Right lobe of liver (tissue), 6 donors: ENCODE results near the gene HOXB4. TPM values are rescaled to one million over a fixed set of nuclear protein-coding genes. Genes with fewer than 3 reads are reported as not detected.
A peak's percentile ranks its signal among the peaks of the same experiment; 100 is the strongest.

ENCODE experiments used
- ATAC-seq, 4 donors: fragments of 200-7000 bp; cut with Tn5 transposase; one replicate each; pipeline ENCODE4 v1.9.1; 2020; ENCODE audit warnings: mild to moderate bottlenecking in 4 of 4, moderate library complexity in 4 of 4
- DNase-seq, 3 donors: peaks; one replicate each; pipeline ENCODE4 v3.0.0-alpha.2; 2020
- H3K27ac ChIP-seq, 3 donors: fragments of 200-600 bp; one replicate each; pipeline ENCODE4 v1.8.0; 2022
- H3K27me3 ChIP-seq, 2 donors: fragments of 200-600 bp; one replicate each; pipeline ENCODE4 v1.8.0; 2022
- H3K36me3 ChIP-seq, 4 donors: fragments of 200-600 bp; sonication (generic) in 1 of 4; one replicate each; pipeline versions ENCODE4 v1.5.1 to v1.8.0; 2017 to 2022; ENCODE audit warnings: control low read depth in 1 of 4
- H3K4me1 ChIP-seq, 4 donors: fragments of 200-600 bp; sonication (generic) in 1 of 4; one replicate each; pipeline versions ENCODE4 v1.5.1 to v1.8.0; 2017 to 2022; ENCODE audit warnings: control low read depth in 1 of 4
- H3K4me3 ChIP-seq, 3 donors: fragments of 200-600 bp; one replicate each; pipeline ENCODE4 v1.8.0; 2022
- H3K9me3 ChIP-seq, 4 donors: fragments of 200-600 bp; sonication (generic) in 1 of 4; one replicate each; pipeline versions ENCODE4 v1.5.1 to v1.8.0; 2017 to 2022; ENCODE audit warnings: control low read depth in 1 of 4
- CTCF ChIP-seq, 4 donors: fragments of 200-600 bp in 3 of 4; fragments of 450-650 bp in 1 of 4; IDR thresholded peaks; one replicate each; pipeline versions ENCODE4 v1.5.1 to v1.8.0; 2016 to 2022; ENCODE audit warnings: antibody characterized with exemption in 4 of 4, mild to moderate bottlenecking in 2 of 4
- POLR2A ChIP-seq: fragments of 450-650 bp; IDR thresholded peaks from one replicate; pipeline ENCODE4 v1.6.1; 2017; ENCODE audit warnings: antibody characterized with exemption, mild to moderate bottlenecking
- WGBS: methylation state at CpG from one replicate; pipeline ENCODE4 v1.1.6; 2018; ENCODE audit warnings: low coverage, low lambda C conversion rate; ENCODE audit not compliant: insufficient coverage; ENCODE audit errors: missing lambda C conversion rate; 5-methylcytosine and 5-hydroxymethylcytosine counted together
- intact Hi-C, 2 donors: fragments of 100-400 bp; cut with DNase I; formaldehyde crosslinking; loops; one replicate each; pipeline versions ENCODE4 v1.11.2 to v1.14.1; 2022
- total RNA-seq, 6 experiments: library from RNA; depleted of rRNA in 2 of 6; stranded (reverse); fragments of >200 nt in 2 of 6; fragmentation: NEBNext Ultra II Directional in 3 of 6; extraction: Animal tissue kit (Norgen Biotek cat#: 25700) in 3 of 6; gene quantifications; one replicate each; pipeline versions ENCODE4 v1.1.0 to v1.2.4, GENCODE V29; 2016 to 2023
- donor health status: DM: no; HTN: yes; CAD: no.
- donor health status: DM: no; HTN: no; CAD: no.
- donor health status: DM: no; HTN: no; CAD: no.
- donor health status: DM: no; HTN: yes; CAD: no.
- donor health status: DM: no; HTN: yes; CAD: no.

The HOXB4 gene
- total RNA-seq, 6 experiments from 2014 or later, result 0.31 to 1.1 (median 0.68) TPM

GRCh38 chr17:48612456-48612853, 34.3 kb upstream of the HOXB4 start:
- H3K9me3 ChIP-seq, result no peaks in the 10 kb centered on the region
- ATAC-seq (no peak), DNase-seq (no peak)
- no peaks in the 10 kb centered on the region for H3K36me3 ChIP-seq
- H3K27ac ChIP-seq, result no peak overlapping the region
- intact Hi-C loops, result loop anchor here in 1 of 2 donors (10.0 kb wide), 1 partner anchor 268 kb away; no protein-coding TSS in a partner anchor
- WGBS, result 7% methylated on average over 15 of the region's 15 CpGs
- peaks cover 0 to 13% (median 2%) of the 10 kb centered on the region in 4 donors for H3K4me1 ChIP-seq
- peaks cover 35 to 79% of the 10 kb centered on the region in 2 donors for H3K27me3 ChIP-seq
- H3K4me3 ChIP-seq, result no peak overlapping the region
- TF ChIP-seq POLR2A (no peak), CTCF (IDR thresholded peaks at IDR 0.05) (no peak)

GRCh38 chr17:48611681-48612455, 33.7 kb upstream of the HOXB4 start:
- H3K27ac ChIP-seq, result no peak overlapping the region
- H3K4me3 ChIP-seq, result peak overlapping the region in 1 of 3 donors; percentile 4
- no peaks in the 10 kb centered on the region for H3K36me3 ChIP-seq
- no peak for DNase-seq
- 4% methylated on average over 26 of the region's 36 CpGs for WGBS
- H3K9me3 ChIP-seq, result no peaks in the 10 kb centered on the region
- intact Hi-C loops, result loop anchor here in 1 of 2 donors (10.0 kb wide), 1 partner anchor 267 kb away; no protein-coding TSS in a partner anchor
- H3K4me1 ChIP-seq, result peaks cover 0 to 13% (median 2%) of the 10 kb centered on the region in 4 donors
- ATAC-seq, result peak in 1 of 4 donors; percentile 14
- peaks cover 35 to 78% of the 10 kb centered on the region in 2 donors for H3K27me3 ChIP-seq
- TF ChIP-seq CTCF (IDR thresholded peaks at IDR 0.05) (no peak), POLR2A (no peak)

- 5% methylated on average over 14 of the region's 22 CpGs for WGBS
- DNase-seq, result no peak
These were observed 33.1 kb upstream of the HOXB4 start for GRCh38 chr17:48611213-48611612.

More at GRCh38 chr17:48611213-48611612, 33.1 kb upstream of the HOXB4 start:
- peak in 1 of 4 donors; percentile 9 for ATAC-seq
- Histone ChIP-seq H3K9me3 (no peaks in the 10 kb centered on the region), H3K27me3 (peaks cover 30 to 78% of the 10 kb centered on the region in 2 donors), H3K27ac (no peak overlapping the region), H3K36me3 (no peaks in the 10 kb centered on the region), H3K4me1 (peaks cover 0 to 13% (median 2%) of the 10 kb centered on the region in 4 donors), H3K4me3 (peak overlapping the region; percentile 25 to 43 (median 29))
- TF ChIP-seq CTCF (IDR thresholded peaks at IDR 0.05) (no peak), POLR2A (no peak)
- intact Hi-C loops, result loop anchor here in 1 of 2 donors (10.0 kb wide), 1 partner anchor 266 kb away; no protein-coding TSS in a partner anchor
